LNCaP clone FGC (cell line): ENCODE results near the gene BORCS8.
"Not testable (repeated sequence)": the region's sequence is repeated elsewhere in the genome, so short reads cannot be mapped to it uniquely, and the experiment has no call there.

ENCODE experiments used
- DNase-seq: peaks from one replicate; pipeline ENCODE4 v3.0.0-alpha.2; 2011; ENCODE audit warnings: low read depth
- H3K4me3 ChIP-seq: 2 replicates; pipeline ENCODE4 v1.5.1; 2011; ENCODE audit warnings: mild to moderate bottlenecking, low read depth, low read length, control low read depth
- TF ChIP-seq, protein P1 (sequence below): IDR thresholded peaks from 2 replicates; pipeline ENCODE4 v1.5.1; 2012; ENCODE audit warnings: mild to moderate bottlenecking; ENCODE audit not compliant: control insufficient read depth, insufficient read depth; ENCODE audit errors: extremely low read depth

The BORCS8 gene

GRCh38 chr19:19224150-19224851 is 32.3 kb upstream of the BORCS8 start:
- no peak for DNase-seq
- no peak overlapping the region for H3K4me3 ChIP-seq
- TF ChIP-seq, protein P1, sequence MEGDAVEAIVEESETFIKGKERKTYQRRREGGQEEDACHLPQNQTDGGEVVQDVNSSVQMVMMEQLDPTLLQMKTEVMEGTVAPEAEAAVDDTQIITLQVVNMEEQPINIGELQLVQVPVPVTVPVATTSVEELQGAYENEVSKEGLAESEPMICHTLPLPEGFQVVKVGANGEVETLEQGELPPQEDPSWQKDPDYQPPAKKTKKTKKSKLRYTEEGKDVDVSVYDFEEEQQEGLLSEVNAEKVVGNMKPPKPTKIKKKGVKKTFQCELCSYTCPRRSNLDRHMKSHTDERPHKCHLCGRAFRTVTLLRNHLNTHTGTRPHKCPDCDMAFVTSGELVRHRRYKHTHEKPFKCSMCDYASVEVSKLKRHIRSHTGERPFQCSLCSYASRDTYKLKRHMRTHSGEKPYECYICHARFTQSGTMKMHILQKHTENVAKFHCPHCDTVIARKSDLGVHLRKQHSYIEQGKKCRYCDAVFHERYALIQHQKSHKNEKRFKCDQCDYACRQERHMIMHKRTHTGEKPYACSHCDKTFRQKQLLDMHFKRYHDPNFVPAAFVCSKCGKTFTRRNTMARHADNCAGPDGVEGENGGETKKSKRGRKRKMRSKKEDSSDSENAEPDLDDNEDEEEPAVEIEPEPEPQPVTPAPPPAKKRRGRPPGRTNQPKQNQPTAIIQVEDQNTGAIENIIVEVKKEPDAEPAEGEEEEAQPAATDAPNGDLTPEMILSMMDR = no peak

DNA sequence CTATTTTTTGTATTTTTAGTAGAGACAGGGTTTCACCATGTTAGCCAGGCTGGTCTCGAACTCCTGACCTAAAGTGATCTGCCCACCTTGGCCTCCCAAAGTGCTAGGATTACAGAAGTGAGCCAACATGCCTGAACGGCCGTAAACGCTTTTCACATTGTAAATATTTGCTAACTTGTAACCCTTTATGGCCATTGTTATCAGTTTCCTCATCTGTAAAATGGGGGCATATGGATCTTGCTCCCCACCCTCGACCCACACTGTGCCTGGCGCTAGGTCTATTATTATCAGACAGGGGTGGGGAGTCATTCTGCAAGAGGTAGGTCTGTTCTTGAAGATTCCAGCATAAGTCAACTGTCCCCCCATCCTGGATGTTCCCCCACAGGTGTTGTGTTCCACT is 31.7 kb upstream of the BORCS8 start:
- no peak for DNase-seq
- TF ChIP-seq, protein P1 = no peak
- H3K4me3 ChIP-seq = no peak overlapping the region

- TF ChIP-seq, protein P1 = no peak
- H3K4me3 ChIP-seq = no peak overlapping the region
- no peak for DNase-seq
These were observed 31.1 kb upstream of the BORCS8 start for GRCh38 chr19:19223060-19223459.

- DNase-seq, H3K4me3 ChIP-seq: not testable (repeated sequence)
These were observed 29.0 kb upstream of the BORCS8 start for GRCh38 chr19:19221000-19221399.

DNA sequence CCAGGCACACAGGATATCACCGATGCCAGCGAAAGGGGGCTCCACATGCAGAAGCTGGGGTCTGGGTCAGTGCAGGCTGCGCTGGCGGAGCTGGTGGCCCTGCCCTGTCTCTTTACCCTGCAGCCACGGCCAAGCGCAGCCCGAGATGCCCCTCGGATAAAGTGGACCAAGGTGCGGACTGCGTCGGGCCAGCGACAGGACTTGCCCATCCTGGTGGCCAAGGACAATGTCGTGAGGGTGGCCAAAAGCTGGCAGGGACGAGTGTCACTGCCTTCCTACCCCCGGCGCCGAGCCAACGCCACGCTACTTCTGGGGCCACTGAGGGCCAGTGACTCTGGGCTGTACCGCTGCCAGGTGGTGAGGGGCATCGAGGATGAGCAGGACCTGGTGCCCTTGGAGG is 27.0 kb upstream of the BORCS8 start:
- DNase-seq = no peak
- no peak overlapping the region for H3K4me3 ChIP-seq
- TF ChIP-seq, protein P1 = no peak

GRCh38 chr19:19217099-19217498 is 25.1 kb upstream of the BORCS8 start:
- peak; percentile 33 for DNase-seq
- TF ChIP-seq, protein P1 = no peak
- H3K4me3 ChIP-seq = no peak overlapping the region

GRCh38 chr19:19215792-19216191 is 23.8 kb upstream of the BORCS8 start:
- DNase-seq = no peak
- TF ChIP-seq, protein P1 = no peak
- no peak overlapping the region for H3K4me3 ChIP-seq

GRCh38 chr19:19214892-19215291 is 22.9 kb upstream of the BORCS8 start:
- H3K4me3 ChIP-seq = no peak overlapping the region
- DNase-seq = no peak
- TF ChIP-seq, protein P1 = no peak
